GM10847 (cell line): Measurements from ENCODE around the gene MOCS1.

ENCODE experiments used
- POLR2A ChIP-seq: IDR thresholded peaks from 2 replicates; pipeline ENCODE4 v1.6.1; 2011; ENCODE audit not compliant: insufficient read length; ENCODE audit errors: extremely low read depth

The MOCS1 gene

GRCh38 chr6:39902786-39903465 lies 31.3 kb downstream of the MOCS1 start:
- no peak for TF ChIP-seq POLR2A

- TF ChIP-seq POLR2A: no peak
These were observed 32.1 kb downstream of the MOCS1 start for GRCh38 chr6:39902136-39902535.

GRCh38 chr6:39901670-39902069 lies 32.6 kb downstream of the MOCS1 start:
- TF ChIP-seq POLR2A: no peak

GRCh38 chr6:39901116-39901655 lies 33.1 kb downstream of the MOCS1 start:
- TF ChIP-seq POLR2A: no peak

GRCh38 chr6:39899554-39900295 lies 34.5 kb downstream of the MOCS1 start:
- TF ChIP-seq POLR2A: no peak

- no peak for TF ChIP-seq POLR2A
These were observed 35.6 kb downstream of the MOCS1 start for GRCh38 chr6:39898625-39899024.

- TF ChIP-seq POLR2A: no peak
These were observed 36.6 kb downstream of the MOCS1 start for GRCh38 chr6:39897698-39898097.

GRCh38 chr6:39896701-39897100 lies 37.6 kb downstream of the MOCS1 start:
- no peak for TF ChIP-seq POLR2A

GRCh38 chr6:39893286-39893685 lies 41.0 kb downstream of the MOCS1 start:
- no peak for TF ChIP-seq POLR2A

- no peak for TF ChIP-seq POLR2A
These were observed 41.7 kb downstream of the MOCS1 start for GRCh38 chr6:39892490-39893129.

GRCh38 chr6:39891976-39892375 lies 42.3 kb downstream of the MOCS1 start:
- TF ChIP-seq POLR2A: no peak

GRCh38 chr6:39891353-39891752 lies 42.9 kb downstream of the MOCS1 start:
- no peak for TF ChIP-seq POLR2A

GRCh38 chr6:39889229-39889628 lies 45.0 kb downstream of the MOCS1 start:
- no peak for TF ChIP-seq POLR2A

GRCh38 chr6:39887692-39888450 lies 46.4 kb downstream of the MOCS1 start:
- TF ChIP-seq POLR2A: no peak

GRCh38 chr6:39886871-39887270 lies 47.4 kb downstream of the MOCS1 start:
- no peak for TF ChIP-seq POLR2A
